OCI-LY7 (cell line): Measurements from ENCODE around the gene AP1S3. TPM values are rescaled to one million over a fixed set of nuclear protein-coding genes. Genes with fewer than 3 reads are reported as not detected.
"Not testable (repeated sequence)": the region's sequence is repeated elsewhere in the genome, so short reads cannot be mapped to it uniquely, and the experiment has no call there.

Source experiments
- BruUV-seq: library from RNA; stranded (reverse); fragments of 400-500 nt; replicated peaks from 2 replicates; lab custom pipeline; 2021; lab: Mats Ljungman, UMichigan
- CTCF ChIA-PET: fragments of 300-600 bp; sonication (Branson Sonifier 250); formaldehyde crosslinking; loops from one replicate; lab custom pipeline; 2022; ENCODE audit warnings: antibody characterized with exemption; ENCODE audit not compliant: unreplicated experiment; lab: Charles Lee
- POLR2A ChIA-PET: fragments of 300-600 bp; sonication (Branson Sonifier 250); formaldehyde crosslinking; loops from one replicate; lab custom pipeline; 2022; ENCODE audit warnings: antibody characterized with exemption; lab: Charles Lee
- DNase-seq: peaks from one replicate; pipeline ENCODE4 v3.0.0-alpha.2; 2015; ENCODE audit warnings: low spot score
- H2AFZ ChIP-seq: fragments of 200-600 bp; sonication (generic), shearing (Covaris generic); 2 replicates; pipeline ENCODE4 v1.6.1; 2014; ENCODE audit warnings: mild to moderate bottlenecking, antibody characterized with exemption, low read length, moderate library complexity
- H3K27ac ChIP-seq: fragments of 200-600 bp; sonication (generic); 2 replicates; pipeline ENCODE4 v1.5.1; 2014; ENCODE audit warnings: mixed run types, low read depth, mild to moderate bottlenecking, moderate library complexity, low read length, inconsistent platforms; ENCODE audit not compliant: poor library complexity, severe bottlenecking
- H3K36me3 ChIP-seq: fragments of 200-600 bp; sonication (generic); 2 replicates; pipeline ENCODE4 v1.6.1; 2014; ENCODE audit warnings: mild to moderate bottlenecking, antibody characterized with exemption, low read length, moderate library complexity, mixed read lengths; ENCODE audit not compliant: insufficient read depth
- H3K4me1 ChIP-seq: fragments of 200-600 bp; sonication (generic); 2 replicates; pipeline ENCODE4 v1.5.1; 2014; ENCODE audit warnings: mild to moderate bottlenecking, low read length; ENCODE audit not compliant: insufficient read depth, poor library complexity, severe bottlenecking
- H3K4me2 ChIP-seq: fragments of 200-600 bp; sonication (generic); 2 replicates; pipeline ENCODE4 v1.6.1; 2014; ENCODE audit warnings: mild to moderate bottlenecking, low read length
- H3K4me3 ChIP-seq: fragments of 200-600 bp; sonication (generic); 2 replicates; pipeline ENCODE4 v1.5.1; 2014; ENCODE audit warnings: mild to moderate bottlenecking, low read depth, low read length; ENCODE audit not compliant: poor library complexity, severe bottlenecking
- H3K79me2 ChIP-seq: fragments of 200-600 bp; sonication (generic); 2 replicates; pipeline ENCODE4 v1.6.1; 2016; ENCODE audit warnings: low read depth, mild to moderate bottlenecking, low read length, moderate library complexity, mixed read lengths; ENCODE audit not compliant: insufficient read depth
- H3K9me2 ChIP-seq: fragments of 200-600 bp; sonication (generic); 2 replicates; pipeline ENCODE4 v1.6.1; 2016; ENCODE audit warnings: mild to moderate bottlenecking, low read length, mixed read lengths; ENCODE audit not compliant: insufficient read depth
- H3K9me3 ChIP-seq: fragments of 200-600 bp; sonication (generic); 2 replicates; pipeline ENCODE4 v1.6.1; 2014; ENCODE audit warnings: mild to moderate bottlenecking, mixed run types, low read length, mixed read lengths
- H4K20me1 ChIP-seq: fragments of 200-600 bp; sonication (generic); 2 replicates; pipeline ENCODE4 v1.6.1; 2014; ENCODE audit warnings: mild to moderate bottlenecking, antibody characterized with exemption, low read length, moderate library complexity, mixed read lengths; ENCODE audit not compliant: insufficient read depth
- CTCF ChIP-seq: fragments of 200-600 bp; sonication (generic); conservative IDR thresholded peaks from 2 replicates; pipeline ENCODE4 v1.5.1; 2014; ENCODE audit warnings: mild to moderate bottlenecking, antibody characterized with exemption, low read length, moderate library complexity, mixed read lengths
- EZH2phosphoT487 ChIP-seq: fragments of 200-600 bp; sonication (generic); IDR thresholded peaks from 2 replicates; pipeline ENCODE4 v1.6.1; 2018; ENCODE audit warnings: low read depth, borderline replicate concordance, mild to moderate bottlenecking, mixed run types, antibody characterized with exemption, low read length, moderate library complexity, mixed read lengths
- intact Hi-C: fragments of 100-400 bp; cut with micrococcal nuclease; formaldehyde crosslinking; loops from one replicate; pipeline ENCODE4 v1.10.0; 2022; ENCODE audit not compliant: unreplicated experiment
- total RNA-seq, 2 experiments: library from RNA; depleted of rRNA in 1 of 2; stranded (reverse); fragments of >200 nt in 1 of 2; shearing (Covaris generic) in 1 of 2; gene quantifications; 2 replicates each; pipeline ENCODE4 v1.2.3, GENCODE V29; 2014 to 2022

The AP1S3 gene
- total RNA-seq, 2 experiments from 2014 or later = 11.2 to 32.1 TPM

- no peaks in the 10 kb centered on the region for H4K20me1 ChIP-seq
- no peak for TF ChIP-seq EZH2phosphoT487
- no peak overlapping the region for H3K4me3 ChIP-seq
- BruUV-seq = no TSS peak
- H3K36me3 ChIP-seq = no peaks in the 10 kb centered on the region; the same call in 1 of the 2 replicates
- DNase-seq = no peak
- no peaks in the 10 kb centered on the region for H3K9me2 ChIP-seq
- intact Hi-C loops = no loop called here
- POLR2A ChIA-PET = interaction anchor here (0.5 to 1.4 kb wide), 3 partner anchors 11 to 53 kb away, joined by 3 to 5 read pairs (median 3); no protein-coding TSS in a partner anchor
- H3K4me2 ChIP-seq = no peak overlapping the region
- no peak overlapping the region for H2AFZ ChIP-seq
- no peaks in the 10 kb centered on the region for H3K4me1 ChIP-seq
- no peaks in the 10 kb centered on the region for H3K9me3 ChIP-seq
- CTCF ChIA-PET = no interaction called here
- H3K79me2 ChIP-seq = no peaks in the 10 kb centered on the region
- H3K27ac ChIP-seq = no peak overlapping the region
Observed at GRCh38 chr2:223765221-223765785, 72.1 kb downstream of the AP1S3 start.

- POLR2A ChIA-PET = interaction anchor here (1.1 kb wide), 1 partner anchor 11 kb away, joined by 3 read pairs; no protein-coding TSS in a partner anchor
- intact Hi-C loops = no loop called here
- BruUV-seq = no TSS peak
- Histone ChIP-seq H3K4me3 (no peak overlapping the region), H3K9me2 (no peaks in the 10 kb centered on the region), H3K79me2 (no peaks in the 10 kb centered on the region), H3K27ac (no peak overlapping the region), H4K20me1 (no peaks in the 10 kb centered on the region), H3K4me2 (no peak overlapping the region), H3K4me1 (no peaks in the 10 kb centered on the region), H3K36me3 (no peaks in the 10 kb centered on the region; the same call in 1 of the 2 replicates), H2AFZ (no peak overlapping the region), H3K9me3 (no peaks in the 10 kb centered on the region)
- DNase-seq = no peak
- CTCF ChIA-PET = no interaction called here
- TF ChIP-seq EZH2phosphoT487 (no peak), CTCF (no peak)
Observed at GRCh38 chr2:223764796-223765195, 72.6 kb downstream of the AP1S3 start.

GRCh38 chr2:223762853-223763252 is 74.5 kb downstream of the AP1S3 start:
- no peak for DNase-seq
- no peak overlapping the region for H3K4me3 ChIP-seq
- H4K20me1 ChIP-seq = no peaks in the 10 kb centered on the region
- no TSS peak for BruUV-seq
- H3K79me2 ChIP-seq = no peaks in the 10 kb centered on the region
- ChIA-PET POLR2A (interaction anchor here (0.6 to 0.7 kb wide), 2 partner anchors 191 to 242 kb away, joined by 3 read pairs; no protein-coding TSS in a partner anchor), CTCF (no interaction called here)
- TF ChIP-seq EZH2phosphoT487 = no peak
- TF ChIP-seq CTCF = no peak
- H3K36me3 ChIP-seq = no peaks in the 10 kb centered on the region
- no peak overlapping the region for H3K4me2 ChIP-seq
- intact Hi-C loops = no loop called here
- no peaks in the 10 kb centered on the region for H3K4me1 ChIP-seq
- no peak overlapping the region for H3K27ac ChIP-seq
- H3K9me3 ChIP-seq = no peaks in the 10 kb centered on the region
- no peak overlapping the region for H2AFZ ChIP-seq
- H3K9me2 ChIP-seq = no peaks in the 10 kb centered on the region

GRCh38 chr2:223761746-223762145 is 75.6 kb downstream of the AP1S3 start:
- intact Hi-C loops, H2AFZ ChIP-seq, CTCF ChIA-PET, H3K9me3 ChIP-seq, H3K4me2 ChIP-seq, H3K79me2 ChIP-seq, H4K20me1 ChIP-seq, DNase-seq, H3K27ac ChIP-seq, H3K9me2 ChIP-seq, H3K36me3 ChIP-seq, BruUV-seq, H3K4me3 ChIP-seq, H3K4me1 ChIP-seq: not testable (repeated sequence)
- POLR2A ChIA-PET = interaction anchor here (1.1 kb wide), 1 partner anchor 25 kb away, joined by 5 read pairs; no protein-coding TSS in a partner anchor
